ENCODE results near the gene GORASP1.
"Not testable (repeated sequence)": the region's sequence is repeated elsewhere in the genome, so short reads cannot be mapped to it uniquely, and the experiment has no call there.

The GORASP1 gene

GRCh38 chr3:39062180-39062579 lies 45.2 kb downstream of the GORASP1 start:
- no peak for DNase-seq

DNA sequence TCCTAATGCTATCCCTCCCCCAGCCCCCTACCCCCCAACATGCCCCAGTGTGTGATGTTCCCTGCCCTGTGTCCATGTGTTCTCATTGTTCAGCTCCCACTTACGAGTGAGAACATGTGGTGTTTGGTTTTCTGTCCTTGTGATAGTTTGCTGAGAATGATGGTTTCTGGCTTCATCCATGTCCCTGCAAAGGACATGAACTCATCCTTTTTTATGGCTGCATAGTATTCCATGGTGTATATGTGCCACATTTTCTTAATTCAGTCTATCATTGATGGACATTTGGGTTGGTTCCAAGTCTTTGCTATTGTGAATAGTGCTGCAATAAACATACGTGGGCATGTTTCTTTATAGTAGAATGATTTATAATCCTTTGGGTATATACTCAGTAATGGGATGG lies 46.2 kb downstream of the GORASP1 start:
- DNase-seq = not testable (repeated sequence)

GRCh38 chr3:39056151-39056550 lies 51.3 kb downstream of the GORASP1 start:
- DNase-seq = no peak

DNA sequence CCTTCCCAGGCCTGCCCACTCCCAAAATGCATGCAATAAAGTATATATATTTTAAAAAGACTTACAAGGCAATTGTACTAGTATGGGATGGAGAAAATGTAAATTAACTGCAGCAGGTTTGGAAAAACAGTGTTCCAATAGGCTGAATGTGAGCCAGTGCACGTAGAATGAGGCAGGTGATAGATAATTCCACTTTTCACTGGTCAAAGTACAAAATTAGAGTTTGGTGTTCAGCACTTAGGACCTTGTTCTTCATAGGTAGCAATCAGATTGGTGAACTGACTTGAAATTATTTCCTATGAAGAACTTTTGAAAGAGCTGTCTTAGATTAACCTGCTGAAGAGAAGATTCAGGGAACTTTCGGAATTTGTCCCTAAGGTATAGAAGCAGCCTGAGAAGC lies 53.7 kb downstream of the GORASP1 start:
- no peak for DNase-seq

DNA sequence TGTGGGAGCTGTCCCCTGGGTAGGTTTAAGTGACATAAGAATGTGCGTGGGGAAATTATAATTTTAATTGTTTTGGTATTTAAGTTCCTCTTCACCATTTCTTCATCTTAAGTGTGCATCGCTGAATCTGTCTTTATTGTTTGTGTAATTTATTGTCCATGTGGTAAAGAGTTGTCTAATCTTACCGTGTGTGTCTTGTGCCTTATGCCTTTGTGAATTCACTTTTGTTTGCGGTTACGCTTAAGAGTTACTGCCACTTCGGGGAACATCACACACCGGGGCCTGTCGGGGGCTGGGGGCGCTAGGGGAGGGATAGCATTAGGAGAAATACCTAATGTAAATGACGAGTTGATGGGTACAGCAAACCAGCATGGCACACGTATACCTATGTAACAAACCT lies 54.8 kb downstream of the GORASP1 start:
- no peak for DNase-seq

- DNase-seq = peak; percentile 94
Observed at GRCh38 chr3:39051649-39052561, 55.5 kb downstream of the GORASP1 start, which contains the start of the genes SCN11A and WDR48. TSS of gene SCN11A (minus strand) at chr3:39051944. CDS start at chr3:38950362, 101,582 bp downstream. TSS of gene WDR48 (plus strand) at chr3:39052016. CDS start at chr3:39052026, 10 bp downstream.

DNA sequence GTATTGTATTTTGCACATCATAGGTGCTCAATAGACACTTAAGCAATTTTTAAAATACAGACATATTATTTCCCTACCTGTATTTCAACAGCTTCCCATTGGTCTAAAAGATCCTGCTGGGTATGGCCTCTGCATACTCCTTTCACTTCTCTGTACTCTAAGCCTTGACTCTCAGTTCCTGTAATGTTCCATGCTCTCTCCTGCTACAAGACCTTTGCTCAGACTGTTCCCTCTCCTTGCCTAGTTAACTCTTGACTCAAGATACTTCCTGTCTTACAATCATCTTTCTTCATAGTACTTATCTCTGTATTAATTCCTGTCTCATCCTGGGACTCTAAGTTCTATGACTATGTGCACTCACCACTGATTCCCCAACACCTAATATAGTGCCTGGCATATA lies 57.4 kb downstream of the GORASP1 start:
- no peak for DNase-seq

Measured in activated CD8-positive, alpha-beta memory T cell treated with anti-CD3 and anti-CD28 coated beads, Interleukin-2, amount 50 U/mL, for 48 hours (primary cell).